ENCODE measurements around the gene KSR1. TPM values are rescaled to one million over a fixed set of nuclear protein-coding genes. Genes with fewer than 3 reads are reported as not detected.

Gene KSR1
- total RNA-seq, 2 donors from 2014 or later: 13.9 to 16.5 TPM

- Histone ChIP-seq H3K36me3 (no peaks in the 10 kb centered on the region), H3K27ac (peak overlapping the region; percentile 29), H3K9ac (ENCODE audit: low read depth in 2 of 2, low read length in 2 of 2) (peak overlapping the region in 1 of 2 donors; percentile 58), H3K4me1 (no peaks in the 10 kb centered on the region), H3K27me3 (no peaks in the 10 kb centered on the region), H3K9me3 (no peaks in the 10 kb centered on the region), H3K4me3 (no peak overlapping the region)
- no peak for DNase-seq
- intact Hi-C loops (cut with DNase I): no loop called here
- TF ChIP-seq CTCF (IDR thresholded peaks at IDR 0.05): no peak
Measured at GRCh38 chr17:27473748-27474609, 17.7 kb downstream of the KSR1 start.

- H3K4me3 ChIP-seq: no peak overlapping the region
- H3K36me3 ChIP-seq: no peaks in the 10 kb centered on the region
- DNase-seq: no peak
- H3K27me3 ChIP-seq: no peaks in the 10 kb centered on the region
- H3K27ac ChIP-seq: no peak overlapping the region
- no peaks in the 10 kb centered on the region for H3K4me1 ChIP-seq
- intact Hi-C loops (cut with DNase I): no loop called here
- no peak overlapping the region for H3K9ac ChIP-seq (ENCODE audit: low read depth in 2 of 2, low read length in 2 of 2)
- no peaks in the 10 kb centered on the region for H3K9me3 ChIP-seq
- no peak for TF ChIP-seq CTCF (IDR thresholded peaks at IDR 0.05)
Measured at GRCh38 chr17:27475070-27475673, 18.9 kb downstream of the KSR1 start.

- Histone ChIP-seq H3K36me3 (no peaks in the 10 kb centered on the region), H3K4me1 (no peaks in the 10 kb centered on the region), H3K27me3 (no peaks in the 10 kb centered on the region), H3K27ac (no peak overlapping the region), H3K9me3 (no peaks in the 10 kb centered on the region), H3K4me3 (no peak overlapping the region), H3K9ac (ENCODE audit: low read depth in 2 of 2, low read length in 2 of 2) (no peak overlapping the region)
- no peak for DNase-seq
- no peak for TF ChIP-seq CTCF (IDR thresholded peaks at IDR 0.05)
- intact Hi-C loops (cut with DNase I): no loop called here
Measured at GRCh38 chr17:27475981-27476895, 20.0 kb downstream of the KSR1 start.

GRCh38 chr17:27477050-27477888, 21.0 kb downstream of the KSR1 start:
- no peak overlapping the region for H3K27ac ChIP-seq
- H3K9ac ChIP-seq (ENCODE audit: low read depth in 2 of 2, low read length in 2 of 2): no peak overlapping the region
- H3K27me3 ChIP-seq: no peaks in the 10 kb centered on the region
- DNase-seq: no peak
- H3K9me3 ChIP-seq: no peaks in the 10 kb centered on the region
- TF ChIP-seq CTCF (IDR thresholded peaks at IDR 0.05): no peak
- intact Hi-C loops (cut with DNase I): no loop called here
- H3K4me1 ChIP-seq: no peaks in the 10 kb centered on the region
- no peak overlapping the region for H3K4me3 ChIP-seq
- no peaks in the 10 kb centered on the region for H3K36me3 ChIP-seq
